GM21529 (cell line): ENCODE results near the gene FANCF.
A peak's percentile ranks its signal among the peaks of the same experiment; 100 is the strongest.

ENCODE experiments used
- ATAC-seq: cut with Tn5 transposase; IDR thresholded peaks from one replicate; pipeline ENCODE4 v1.9.1; 2021; ENCODE audit not compliant: unreplicated experiment

FANCF gene

GRCh38 chr11:22626573-22627239, 1.1 kb upstream of the FANCF start:
- ATAC-seq: no peak

- peak; percentile 60 for ATAC-seq
These were observed 728 bp downstream of the FANCF start for GRCh38 chr11:22624742-22625447.

- no peak for ATAC-seq
These were observed 7.8 kb downstream of the FANCF start for GRCh38 chr11:22617868-22618267.

GRCh38 chr11:22603933-22604332, 21.7 kb downstream of the FANCF start:
- ATAC-seq: no peak

GRCh38 chr11:22602504-22602903, 23.1 kb downstream of the FANCF start:
- ATAC-seq: no peak

GRCh38 chr11:22599458-22599857, 26.2 kb downstream of the FANCF start:
- ATAC-seq: no peak

GRCh38 chr11:22597062-22597461, 28.6 kb downstream of the FANCF start:
- ATAC-seq: no peak

- ATAC-seq: no peak
These were observed 40.6 kb downstream of the FANCF start for GRCh38 chr11:22584976-22585375.

GRCh38 chr11:22583963-22584492, 41.6 kb downstream of the FANCF start:
- ATAC-seq: no peak

- no peak for ATAC-seq
These were observed 43.5 kb downstream of the FANCF start for GRCh38 chr11:22582151-22582410.

- ATAC-seq: no peak
These were observed 44.1 kb downstream of the FANCF start for GRCh38 chr11:22581354-22582150.

- peak; percentile 57 for ATAC-seq
These were observed 47.8 kb downstream of the FANCF start for GRCh38 chr11:22577854-22578253.
